Measurements from ENCODE around the gene PDLIM1. TPM values are rescaled to one million over a fixed set of nuclear protein-coding genes. Genes with fewer than 3 reads are reported as not detected.

PDLIM1 gene
- total and polyA plus RNA-seq, 8 donors, result 79.6 to 268 (median 97.5) TPM

- intact Hi-C loops (cut with DNase I), result no loop called here
- H3K27me3 ChIP-seq, result no peaks in the 10 kb centered on the region
- H3K36me3 ChIP-seq, result no peaks in the 10 kb centered on the region
- ATAC-seq (peak; percentile 35), DNase-seq (no peak)
- peaks cover 12 to 60% of the 10 kb centered on the region in 2 donors for H3K4me1 ChIP-seq
- no peaks in the 10 kb centered on the region for H3K9me3 ChIP-seq
- H3K27ac ChIP-seq, result peak overlapping the region; percentile 58 to 64
- TF ChIP-seq, protein P1, sequence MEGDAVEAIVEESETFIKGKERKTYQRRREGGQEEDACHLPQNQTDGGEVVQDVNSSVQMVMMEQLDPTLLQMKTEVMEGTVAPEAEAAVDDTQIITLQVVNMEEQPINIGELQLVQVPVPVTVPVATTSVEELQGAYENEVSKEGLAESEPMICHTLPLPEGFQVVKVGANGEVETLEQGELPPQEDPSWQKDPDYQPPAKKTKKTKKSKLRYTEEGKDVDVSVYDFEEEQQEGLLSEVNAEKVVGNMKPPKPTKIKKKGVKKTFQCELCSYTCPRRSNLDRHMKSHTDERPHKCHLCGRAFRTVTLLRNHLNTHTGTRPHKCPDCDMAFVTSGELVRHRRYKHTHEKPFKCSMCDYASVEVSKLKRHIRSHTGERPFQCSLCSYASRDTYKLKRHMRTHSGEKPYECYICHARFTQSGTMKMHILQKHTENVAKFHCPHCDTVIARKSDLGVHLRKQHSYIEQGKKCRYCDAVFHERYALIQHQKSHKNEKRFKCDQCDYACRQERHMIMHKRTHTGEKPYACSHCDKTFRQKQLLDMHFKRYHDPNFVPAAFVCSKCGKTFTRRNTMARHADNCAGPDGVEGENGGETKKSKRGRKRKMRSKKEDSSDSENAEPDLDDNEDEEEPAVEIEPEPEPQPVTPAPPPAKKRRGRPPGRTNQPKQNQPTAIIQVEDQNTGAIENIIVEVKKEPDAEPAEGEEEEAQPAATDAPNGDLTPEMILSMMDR (IDR thresholded peaks at IDR 0.05), result no peak
- no peak overlapping the region for H3K4me3 ChIP-seq
Measured at GRCh38 chr10:95279042-95279820, 11.6 kb downstream of the PDLIM1 start.

GRCh38 chr10:95278061-95278988, 12.5 kb downstream of the PDLIM1 start:
- Histone ChIP-seq H3K4me1 (peaks cover 19 to 67% of the 10 kb centered on the region in 2 donors), H3K36me3 (no peaks in the 10 kb centered on the region), H3K4me3 (no peak overlapping the region), H3K27me3 (no peaks in the 10 kb centered on the region), H3K9me3 (no peaks in the 10 kb centered on the region), H3K27ac (peak overlapping the region; percentile 50 to 64)
- DNase-seq, result no peak
- intact Hi-C loops (cut with DNase I), result no loop called here
- TF ChIP-seq, protein P1 (IDR thresholded peaks at IDR 0.05), result no peak
- no peak for ATAC-seq

GRCh38 chr10:95277614-95278013, 13.2 kb downstream of the PDLIM1 start:
- H3K9me3 ChIP-seq, result no peaks in the 10 kb centered on the region
- TF ChIP-seq, protein P1 (IDR thresholded peaks at IDR 0.05), result no peak
- H3K4me3 ChIP-seq, result no peak overlapping the region
- peaks cover 19 to 74% of the 10 kb centered on the region in 2 donors for H3K4me1 ChIP-seq
- intact Hi-C loops (cut with DNase I), result no loop called here
- no peaks in the 10 kb centered on the region for H3K27me3 ChIP-seq
- ATAC-seq (no peak), DNase-seq (no peak)
- no peaks in the 10 kb centered on the region for H3K36me3 ChIP-seq
- peak overlapping the region; percentile 50 to 64 for H3K27ac ChIP-seq

DNA sequence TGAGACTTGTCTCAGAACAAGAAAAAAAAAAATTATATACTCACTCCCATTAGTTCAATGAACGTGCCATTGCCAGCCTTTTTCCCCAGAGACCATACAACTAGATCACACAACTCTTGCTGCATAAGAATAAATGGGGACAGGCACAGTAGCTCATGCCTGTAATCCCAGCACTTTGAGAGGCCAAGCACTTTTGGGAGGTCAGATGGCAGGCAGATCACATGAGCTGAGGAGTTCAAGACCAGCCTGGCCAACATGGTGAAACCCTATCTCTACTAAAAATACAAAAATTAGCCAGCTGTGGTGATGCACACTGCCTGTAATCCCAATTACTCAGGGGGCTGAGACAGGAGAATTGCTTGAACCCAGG, 13.6 kb downstream of the PDLIM1 start:
- H3K36me3 ChIP-seq, result no peaks in the 10 kb centered on the region
- TF ChIP-seq, protein P1 (IDR thresholded peaks at IDR 0.05), result no peak
- peaks cover 19 to 75% of the 10 kb centered on the region in 2 donors for H3K4me1 ChIP-seq
- peak overlapping the region; percentile 50 to 64 for H3K27ac ChIP-seq
- ATAC-seq (no peak), DNase-seq (no peak)
- no peaks in the 10 kb centered on the region for H3K9me3 ChIP-seq
- no peaks in the 10 kb centered on the region for H3K27me3 ChIP-seq
- H3K4me3 ChIP-seq, result no peak overlapping the region
- intact Hi-C loops (cut with DNase I), result no loop called here

All from left lung (tissue), 10 donors.